Kidney epithelial cell (primary cell): Measurements from ENCODE around the gene ITK. TPM values are rescaled to one million over a fixed set of nuclear protein-coding genes. Genes with fewer than 3 reads are reported as not detected.
"Not testable (repeated sequence)": the region's sequence is repeated elsewhere in the genome, so short reads cannot be mapped to it uniquely, and the experiment has no call there.

Experiments
- DNase-seq: peaks from one replicate; pipeline ENCODE4 v3.0.0-alpha.2; 2010; ENCODE audit warnings: low read depth
- H3K27me3 ChIP-seq: 2 replicates; pipeline ENCODE4 v1.6.0; 2011; ENCODE audit warnings: low read length; ENCODE audit not compliant: control insufficient read depth, insufficient read depth
- H3K36me3 ChIP-seq: 2 replicates; pipeline ENCODE4 v1.5.1; 2011; ENCODE audit warnings: low read length; ENCODE audit not compliant: control insufficient read depth, insufficient read depth
- H3K4me3 ChIP-seq: 2 replicates; pipeline ENCODE4 v1.5.1; 2011; ENCODE audit warnings: low read depth, mild to moderate bottlenecking, control low read depth, low read length
- CTCF ChIP-seq: IDR thresholded peaks from 2 replicates; pipeline ENCODE4 v1.5.1; 2011; ENCODE audit warnings: mild to moderate bottlenecking, moderate library complexity, low read length, control low read depth, inconsistent platforms; ENCODE audit not compliant: insufficient read depth, poor library complexity, severe bottlenecking
- total RNA-seq: library from RNA; depleted of rRNA; stranded (reverse); fragments of >200 nt; gene quantifications from 2 replicates; pipeline ENCODE4 v1.2.3, GENCODE V29; 2015

Gene ITK
- total RNA-seq, 1 donor from 2014 or later = not detected

GRCh38 chr5:157236423-157236822 is 55.8 kb downstream of the ITK start:
- H3K27me3 ChIP-seq = no peaks in the 10 kb centered on the region
- no peak for TF ChIP-seq CTCF
- H3K4me3 ChIP-seq = no peak overlapping the region
- H3K36me3 ChIP-seq = no peaks in the 10 kb centered on the region
- no peak for DNase-seq

- H3K36me3 ChIP-seq = no peaks in the 10 kb centered on the region
- no peaks in the 10 kb centered on the region for H3K27me3 ChIP-seq
- TF ChIP-seq CTCF = no peak
- H3K4me3 ChIP-seq = no peak overlapping the region
- DNase-seq = no peak
These were observed 60.8 kb downstream of the ITK start for GRCh38 chr5:157241483-157241882.

- not testable (repeated sequence) for H3K36me3 ChIP-seq, H3K4me3 ChIP-seq, DNase-seq, H3K27me3 ChIP-seq
These were observed 64.1 kb downstream of the ITK start for GRCh38 chr5:157244704-157245103.

GRCh38 chr5:157245476-157245875 is 64.8 kb downstream of the ITK start:
- no peaks in the 10 kb centered on the region for H3K36me3 ChIP-seq
- H3K27me3 ChIP-seq = no peaks in the 10 kb centered on the region
- H3K4me3 ChIP-seq = no peak overlapping the region
- no peak for TF ChIP-seq CTCF
- no peak for DNase-seq

GRCh38 chr5:157245886-157246285 is 65.2 kb downstream of the ITK start:
- no peaks in the 10 kb centered on the region for H3K36me3 ChIP-seq
- TF ChIP-seq CTCF = no peak
- no peak overlapping the region for H3K4me3 ChIP-seq
- DNase-seq = no peak
- H3K27me3 ChIP-seq = no peaks in the 10 kb centered on the region

- Histone ChIP-seq H3K36me3 (no peaks in the 10 kb centered on the region), H3K27me3 (no peaks in the 10 kb centered on the region), H3K4me3 (no peak overlapping the region)
- no peak for TF ChIP-seq CTCF
- DNase-seq = no peak
These were observed 66.6 kb downstream of the ITK start for GRCh38 chr5:157247267-157247666.
